Activated naive CD4-positive, alpha-beta T cell (primary cell): Measurements from ENCODE around the gene PIWIL1.

Experiments used
- DNase-seq, 4 experiments: peaks; one replicate each; lab custom pipeline; 2025; lab: John Stamatoyannopoulos, UW

PIWIL1 gene

GRCh38 chr12:130337488-130338303 lies at the start of gene PIWIL1:
PIWIL1 (plus strand) TSS chr12:130337887; CDS start chr12:130342592, 4,705 bp downstream.
- DNase-seq: no peak

GRCh38 chr12:130288206-130288605 lies 49.5 kb upstream of the PIWIL1 start:
- DNase-seq: no peak

- DNase-seq: no peak
These were observed 49.0 kb upstream of the PIWIL1 start for GRCh38 chr12:130288691-130289090.

GRCh38 chr12:130290114-130290513 lies 47.6 kb upstream of the PIWIL1 start:
- DNase-seq: no peak

- DNase-seq: no peak
These were observed 39.2 kb upstream of the PIWIL1 start for GRCh38 chr12:130298322-130299021.

- no peak for DNase-seq
These were observed 38.1 kb upstream of the PIWIL1 start for GRCh38 chr12:130299574-130299973.

- DNase-seq: no peak
These were observed 37.6 kb upstream of the PIWIL1 start for GRCh38 chr12:130300090-130300489.

- no peak for DNase-seq
These were observed 36.8 kb upstream of the PIWIL1 start for GRCh38 chr12:130300737-130301535.

- no peak for DNase-seq
These were observed 36.1 kb upstream of the PIWIL1 start for GRCh38 chr12:130301559-130301958.

- no peak for DNase-seq
These were observed 33.9 kb upstream of the PIWIL1 start for GRCh38 chr12:130303781-130304180.

GRCh38 chr12:130307859-130308258 lies 29.8 kb upstream of the PIWIL1 start:
- DNase-seq: no peak

GRCh38 chr12:130308393-130308792 lies 29.3 kb upstream of the PIWIL1 start:
- DNase-seq: no peak

GRCh38 chr12:130316251-130316650 lies 21.4 kb upstream of the PIWIL1 start:
- no peak for DNase-seq

GRCh38 chr12:130320536-130320935 lies 17.2 kb upstream of the PIWIL1 start:
- no peak for DNase-seq

- DNase-seq: no peak
These were observed 15.4 kb upstream of the PIWIL1 start for GRCh38 chr12:130322263-130322662.

- DNase-seq: no peak
These were observed 7.0 kb upstream of the PIWIL1 start for GRCh38 chr12:130330685-130331084.

- DNase-seq: no peak
These were observed 6.5 kb upstream of the PIWIL1 start for GRCh38 chr12:130331146-130331545.

GRCh38 chr12:130333341-130333740 lies 4.3 kb upstream of the PIWIL1 start:
- DNase-seq: no peak

GRCh38 chr12:130334399-130334798 lies 3.3 kb upstream of the PIWIL1 start:
- DNase-seq: no peak

- DNase-seq: no peak
These were observed 2.8 kb upstream of the PIWIL1 start for GRCh38 chr12:130334937-130335336.

- no peak for DNase-seq
These were observed 1.9 kb upstream of the PIWIL1 start for GRCh38 chr12:130335517-130336392.
